ENCODE results near the gene TOP2B. TPM values are rescaled to one million over a fixed set of nuclear protein-coding genes. Genes with fewer than 3 reads are reported as not detected.

The TOP2B gene
- total RNA-seq, 1 experiment from 2014 or later = 55.1 TPM

DNA sequence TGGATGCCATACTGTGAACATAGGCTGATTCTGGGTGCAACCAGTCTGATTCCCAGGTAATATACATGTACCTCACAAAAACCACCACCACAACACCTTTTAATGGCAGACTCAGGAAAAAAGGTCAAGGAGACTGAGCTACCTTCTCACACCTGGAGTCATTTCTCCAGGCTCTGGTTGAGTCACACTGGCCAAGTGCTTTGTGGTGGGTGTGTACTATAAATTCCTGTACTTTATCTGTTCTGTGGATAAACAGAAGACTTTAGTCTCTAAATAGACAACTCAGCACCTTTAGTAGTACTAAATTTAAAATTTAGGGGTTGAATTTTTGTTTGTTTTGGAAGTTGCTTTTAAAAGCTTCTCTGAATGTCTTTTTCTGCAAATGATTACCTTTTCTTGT lies 46.7 kb downstream of the TOP2B start:
- no peak for DNase-seq (ENCODE audit: low read depth)

DNA sequence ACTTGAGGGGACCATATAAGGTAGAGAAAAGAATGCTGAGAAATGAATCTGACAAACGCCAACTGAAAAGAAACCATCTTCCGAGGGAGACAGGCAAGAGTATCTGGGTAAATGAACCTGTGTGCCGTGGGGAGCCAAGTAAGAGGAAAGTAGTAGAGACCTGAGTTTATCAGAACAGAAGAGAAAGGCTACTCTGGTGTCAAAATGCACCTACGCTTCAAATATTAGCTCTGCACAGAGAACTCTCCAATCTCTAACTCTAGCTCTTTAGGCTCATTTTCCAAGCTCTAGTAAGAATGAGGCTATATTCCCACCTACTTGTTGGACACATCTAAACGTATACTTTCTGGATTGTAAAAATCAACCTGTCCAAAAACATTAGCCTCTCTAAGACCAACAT lies 53.5 kb downstream of the TOP2B start:
- DNase-seq (ENCODE audit: low read depth) = no peak

DNA sequence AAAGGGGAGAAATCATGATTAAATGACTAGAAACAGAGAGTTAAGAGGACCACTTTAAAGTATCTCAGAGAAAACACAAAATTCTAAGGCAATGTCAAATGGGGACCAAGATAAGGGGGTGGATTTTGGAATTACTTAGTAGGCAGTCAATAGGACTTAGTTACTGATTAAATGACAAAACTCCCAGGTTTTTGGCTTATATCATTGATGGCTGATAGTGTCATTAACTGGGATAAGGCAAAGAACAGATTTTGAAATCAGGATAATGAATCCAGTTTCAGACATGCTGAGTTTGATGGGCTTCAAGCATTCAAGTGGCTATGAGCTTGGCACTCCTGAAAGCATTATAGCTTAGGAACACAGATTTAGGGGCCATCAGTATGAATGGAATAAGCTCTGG lies 53.9 kb downstream of the TOP2B start:
- DNase-seq (ENCODE audit: low read depth) = no peak

DNA sequence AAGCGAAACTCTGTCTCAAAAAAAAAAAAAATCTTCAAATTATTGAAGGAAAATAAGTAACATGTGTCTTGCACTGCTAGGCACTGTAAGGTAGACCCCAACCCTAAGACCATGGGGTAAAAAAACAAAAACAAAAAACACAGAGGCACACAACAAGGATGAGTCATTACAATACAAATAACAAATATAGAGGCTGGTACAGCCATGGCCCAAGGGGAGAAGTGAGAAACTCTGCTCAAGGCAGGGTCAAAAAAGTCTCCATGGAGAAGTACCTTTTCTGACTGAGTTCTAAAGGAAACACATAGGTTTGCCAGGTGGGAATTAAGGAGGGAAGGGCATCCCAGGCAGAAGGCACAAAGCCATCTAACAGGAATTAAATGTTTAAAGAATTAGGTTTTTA lies 54.5 kb downstream of the TOP2B start:
- DNase-seq (ENCODE audit: low read depth) = no peak

DNA sequence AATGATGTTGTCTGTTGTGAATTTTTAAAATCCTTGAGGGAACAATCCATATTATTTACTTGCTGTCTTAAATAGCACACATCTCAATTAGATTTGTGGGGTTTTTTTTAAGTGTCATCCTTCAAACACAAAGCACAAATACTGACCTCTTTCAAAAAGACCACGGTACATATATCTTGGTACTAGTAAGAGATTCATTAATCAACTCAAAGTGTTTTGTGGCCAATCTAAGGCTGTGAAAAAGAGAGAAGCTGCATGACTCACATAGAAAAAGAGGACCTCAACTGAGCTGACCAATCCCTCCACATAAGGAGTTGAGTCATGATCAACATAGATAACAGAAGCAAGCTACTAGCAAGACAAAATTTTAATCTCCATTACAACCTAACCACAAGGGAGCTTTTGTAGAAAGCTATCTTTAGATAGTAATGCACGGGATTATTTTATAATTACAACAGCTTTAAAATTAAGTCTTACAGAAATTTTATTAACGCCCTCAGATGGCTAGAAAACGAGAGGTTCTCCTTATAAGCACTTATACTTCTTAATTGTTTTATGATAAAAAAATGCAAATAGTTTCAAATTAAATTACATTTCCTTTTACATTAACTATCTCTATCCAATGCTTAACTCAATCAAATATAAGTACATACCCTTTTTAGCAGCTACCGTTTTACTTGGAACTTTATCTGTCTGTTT lies 60.5 kb downstream of the TOP2B start:
- DNase-seq (ENCODE audit: low read depth) = peak; percentile 86

DNA sequence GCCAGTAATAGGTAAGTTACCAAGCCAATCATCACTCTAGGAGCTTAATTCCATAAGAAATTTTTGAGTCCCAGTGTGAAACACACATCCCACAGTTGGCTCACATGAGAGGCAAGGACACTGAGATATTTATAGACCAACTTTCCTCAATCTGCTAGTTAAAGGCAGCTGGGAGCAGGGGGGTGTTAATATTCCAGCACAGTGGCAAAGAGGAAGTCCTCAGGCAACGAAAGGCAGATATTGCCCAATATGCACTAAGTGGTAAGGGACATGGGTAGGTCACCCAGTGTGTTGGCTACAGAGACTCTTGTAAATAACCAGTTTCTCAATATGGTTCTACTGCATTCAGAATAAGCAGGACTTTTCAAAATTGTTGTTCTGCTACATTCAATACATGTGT lies 61.0 kb downstream of the TOP2B start:
- peak; percentile 70 for DNase-seq (ENCODE audit: low read depth)

DNA sequence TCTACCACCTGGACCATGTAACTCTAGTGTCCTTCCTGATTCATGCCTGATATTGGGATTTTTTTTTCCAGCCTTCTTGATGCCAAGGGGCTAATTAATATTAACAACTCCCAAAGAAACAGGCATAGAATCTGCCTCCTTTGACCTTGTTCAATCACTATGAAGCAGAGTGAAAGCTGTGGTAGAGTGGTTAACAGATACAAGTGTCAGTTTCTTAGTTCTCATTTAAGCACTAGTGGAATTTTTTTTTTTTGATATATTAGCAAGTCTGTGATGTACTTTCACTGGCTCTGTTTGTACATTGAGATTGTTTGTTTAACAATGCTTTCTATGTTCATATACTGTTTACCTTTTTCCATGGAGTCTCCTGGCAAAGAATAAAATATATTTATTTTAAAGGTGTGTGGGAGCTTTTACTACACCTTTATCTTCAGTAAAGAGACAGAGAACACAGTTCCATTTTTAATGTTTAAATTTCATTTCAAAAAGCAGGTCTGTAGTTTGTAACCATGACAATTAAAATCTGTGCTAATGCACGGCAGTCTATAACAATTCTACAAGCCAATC lies 67.1 kb downstream of the TOP2B start:
- no peak for DNase-seq (ENCODE audit: low read depth)

DNA sequence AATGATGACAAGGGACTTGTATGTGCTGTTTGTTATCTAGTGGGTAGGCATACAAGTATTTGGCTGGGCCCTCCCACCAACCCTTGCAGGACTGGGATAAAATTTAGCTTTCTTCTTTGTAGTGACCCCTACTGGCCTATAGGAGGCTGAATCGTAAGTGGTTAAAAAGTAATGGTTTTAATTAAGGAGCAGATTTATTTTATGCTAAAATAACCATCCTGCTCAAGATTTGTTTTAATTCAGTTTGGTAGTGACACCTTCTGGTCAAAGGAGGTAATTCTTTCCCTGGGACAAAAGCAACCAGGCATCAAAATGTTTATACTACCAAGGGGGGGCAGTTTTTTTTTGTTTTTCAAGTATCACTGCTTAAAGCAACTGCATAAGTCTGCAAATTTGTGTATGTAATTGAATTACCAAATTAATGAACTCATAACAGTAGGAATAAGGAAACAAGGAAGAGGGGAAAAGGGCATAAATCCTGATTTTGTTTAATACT lies 70.7 kb downstream of the TOP2B start:
- DNase-seq (ENCODE audit: low read depth) = peak; percentile 75

DNA sequence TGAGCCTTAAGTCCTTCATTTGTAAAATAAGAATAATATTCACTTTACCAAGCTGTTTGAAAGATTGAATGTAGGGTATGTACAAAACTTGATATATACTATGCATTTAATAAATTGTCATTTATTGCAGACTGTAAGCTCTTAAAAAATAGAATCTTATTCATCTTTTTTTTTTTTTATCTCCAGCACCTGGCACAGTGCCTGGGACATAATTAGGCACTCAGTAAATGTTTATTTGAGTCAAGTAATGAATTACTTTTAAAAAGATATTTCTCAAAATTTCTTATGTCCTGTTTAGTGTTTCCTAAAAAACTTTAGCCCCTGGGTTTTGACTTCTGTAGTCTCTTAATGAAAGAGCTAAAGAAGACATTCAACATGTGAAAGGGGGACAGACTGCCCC lies 71.7 kb downstream of the TOP2B start:
- no peak for DNase-seq (ENCODE audit: low read depth)

DNA sequence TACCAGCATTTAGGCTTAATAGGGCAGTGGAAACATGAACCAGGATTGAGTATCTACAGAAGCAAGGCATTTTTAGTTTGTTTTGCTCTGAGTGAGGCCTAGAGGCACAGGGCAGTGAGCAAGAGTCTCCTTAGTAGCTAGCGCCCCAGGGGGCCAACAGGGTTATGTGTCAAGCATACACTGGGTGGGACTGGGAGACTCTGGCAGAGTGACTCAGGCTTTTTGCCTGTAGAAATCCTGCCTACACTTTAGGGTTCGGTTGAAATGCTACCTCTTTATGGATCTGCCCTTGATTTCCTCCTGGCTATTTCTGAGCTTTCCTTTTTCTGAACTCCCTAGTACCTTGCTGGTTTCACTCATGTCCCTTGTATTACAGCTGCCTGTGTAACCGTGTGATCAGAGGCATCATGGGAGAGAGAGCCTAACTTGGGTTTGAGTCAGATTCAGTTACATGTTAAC lies 72.2 kb downstream of the TOP2B start:
- peak; percentile 94 for DNase-seq (ENCODE audit: low read depth)

DNA sequence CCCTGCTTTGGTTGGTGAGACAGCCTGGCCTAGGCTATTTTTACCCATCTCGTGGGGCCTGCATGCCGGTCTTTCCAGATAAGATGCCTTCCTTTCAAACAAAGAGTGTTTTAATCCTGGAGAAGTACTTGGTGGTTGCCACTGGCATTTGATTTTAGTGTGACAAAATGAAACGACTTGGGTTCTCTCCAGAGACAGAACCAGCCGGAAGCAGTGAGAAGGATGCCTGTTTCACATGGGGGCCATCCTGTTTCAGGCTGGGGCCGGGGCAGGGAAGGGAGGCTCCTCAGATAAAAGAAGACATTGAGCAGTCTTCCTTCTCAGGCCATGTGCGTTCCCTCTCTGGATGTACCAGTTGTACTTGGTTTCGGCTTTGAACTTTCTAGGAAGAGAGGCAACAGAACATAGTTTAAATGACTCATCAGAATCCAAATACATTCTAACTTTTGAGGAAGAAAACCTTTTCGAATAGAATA lies 74.9 kb downstream of the TOP2B start:
- DNase-seq (ENCODE audit: low read depth) = no peak

DNA sequence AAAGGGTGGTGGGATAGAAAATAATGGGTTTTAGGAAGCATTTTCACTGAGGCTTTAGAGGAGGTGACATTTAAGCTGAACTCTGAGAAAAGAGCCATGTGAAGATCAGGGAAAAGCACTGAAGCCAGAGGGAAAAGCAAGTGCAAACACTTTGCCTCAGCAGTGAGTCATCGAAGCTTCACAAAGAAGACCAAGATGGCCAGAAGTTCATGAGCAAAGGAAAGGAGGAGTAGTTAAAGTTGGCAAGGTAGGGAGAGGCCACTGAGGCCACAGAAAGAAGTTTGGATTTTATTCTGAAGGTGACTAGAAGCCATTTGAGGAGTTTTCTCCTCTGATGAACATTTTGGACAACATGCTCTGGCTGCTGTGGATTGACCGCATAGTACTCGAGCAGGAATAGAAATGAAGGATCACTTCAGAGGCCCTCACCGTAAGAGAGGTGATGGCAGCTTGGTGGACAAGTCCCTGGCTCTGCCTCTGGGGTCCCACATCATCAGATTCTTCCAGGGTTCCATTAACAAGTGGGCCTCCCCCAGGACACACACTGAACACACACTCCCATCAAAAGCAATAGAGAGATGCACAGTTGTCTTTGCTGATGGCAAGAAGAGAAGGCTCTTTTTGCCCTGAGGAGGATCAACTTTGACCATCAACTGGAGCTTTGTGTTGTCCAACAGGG lies 75.5 kb downstream of the TOP2B start:
- peak; percentile 27 for DNase-seq (ENCODE audit: low read depth)

DNA sequence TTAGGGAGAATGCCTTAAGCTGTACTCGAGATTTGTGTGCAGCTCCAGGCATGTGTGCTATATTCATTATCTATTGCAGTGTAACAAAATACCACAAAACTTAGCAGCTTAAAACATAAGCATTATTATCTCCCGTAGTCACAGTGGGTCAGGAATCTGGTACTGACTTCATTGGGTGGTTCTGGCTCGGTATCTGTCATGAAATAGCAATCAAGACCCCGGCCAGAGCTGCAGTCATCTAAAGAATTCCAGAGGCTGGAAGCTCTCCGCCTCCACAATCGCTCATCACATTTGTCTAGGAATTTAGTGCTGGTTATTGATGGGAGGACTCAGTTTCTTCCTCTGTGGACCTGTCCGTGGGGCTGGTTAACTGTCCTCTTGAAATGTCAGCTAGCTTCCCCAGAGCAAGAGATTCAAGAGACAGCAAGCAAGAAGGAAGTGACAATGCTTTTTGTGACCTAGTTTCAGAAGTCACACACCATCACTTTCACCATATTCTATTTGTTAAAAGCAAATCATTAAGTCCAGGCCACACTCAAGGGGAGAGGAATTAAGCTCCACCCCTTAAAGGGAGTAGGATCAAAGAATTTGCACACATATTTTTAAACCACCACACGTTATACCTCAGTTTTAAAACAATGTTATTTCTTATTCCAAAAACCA lies 76.1 kb downstream of the TOP2B start:
- no peak for DNase-seq (ENCODE audit: low read depth)

DNA sequence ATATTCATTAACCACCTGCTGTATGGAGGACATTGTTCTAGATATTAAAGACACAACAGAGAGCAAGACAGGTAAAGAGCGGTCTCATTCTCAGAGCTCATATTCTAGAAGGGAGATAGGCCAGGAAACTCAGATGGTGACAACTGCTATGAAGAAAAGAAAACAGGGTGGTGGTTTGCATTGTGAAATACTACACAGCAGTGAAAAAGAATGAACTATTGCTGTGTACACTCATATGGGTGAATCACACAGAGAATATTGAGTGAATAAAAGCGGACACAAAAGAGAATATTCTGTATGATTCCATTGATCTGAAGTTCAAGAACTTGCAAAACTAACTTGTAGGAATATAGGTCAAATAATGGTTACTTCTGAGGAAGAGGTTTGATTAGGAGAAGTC lies 76.7 kb downstream of the TOP2B start:
- no peak for DNase-seq (ENCODE audit: low read depth)

DNA sequence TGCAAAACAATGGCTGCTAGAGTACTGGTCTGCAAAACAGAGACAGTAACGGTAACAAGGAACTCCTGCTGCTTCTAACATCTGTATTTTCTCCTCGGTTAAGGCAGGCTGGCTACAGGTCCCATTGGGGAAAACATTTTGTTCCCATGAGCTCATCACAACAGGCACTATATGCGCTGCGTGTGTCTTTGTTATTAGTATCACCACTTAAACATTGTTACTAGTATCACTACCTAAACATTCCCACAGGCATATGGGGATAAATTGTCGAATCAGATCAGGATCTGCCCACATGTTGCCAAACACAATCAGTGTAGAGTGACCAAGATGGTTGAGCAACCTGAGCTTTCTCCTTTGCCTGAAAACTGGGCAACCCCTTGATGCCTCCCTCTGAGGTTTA lies 77.2 kb downstream of the TOP2B start:
- no peak for DNase-seq (ENCODE audit: low read depth)

DNA sequence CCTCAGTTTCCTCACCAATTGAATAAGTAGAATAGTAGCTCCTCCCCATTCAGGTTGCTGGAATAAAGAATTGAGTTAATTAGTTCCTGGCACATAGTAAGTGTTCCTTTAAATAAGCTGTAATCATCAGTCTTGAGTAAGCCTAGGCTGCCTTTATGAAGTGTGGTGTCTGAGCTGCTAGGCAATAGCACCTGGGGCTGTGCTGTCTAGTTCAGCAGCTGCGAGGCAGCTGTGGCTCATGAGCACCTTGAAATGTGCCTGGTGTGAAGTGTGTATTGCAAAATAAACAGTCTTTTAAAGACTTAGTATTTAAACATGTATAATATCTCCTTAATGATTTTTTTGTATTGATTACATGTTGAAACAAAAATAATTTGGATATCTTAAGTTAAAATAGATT lies 77.6 kb downstream of the TOP2B start:
- no peak for DNase-seq (ENCODE audit: low read depth)

DNA sequence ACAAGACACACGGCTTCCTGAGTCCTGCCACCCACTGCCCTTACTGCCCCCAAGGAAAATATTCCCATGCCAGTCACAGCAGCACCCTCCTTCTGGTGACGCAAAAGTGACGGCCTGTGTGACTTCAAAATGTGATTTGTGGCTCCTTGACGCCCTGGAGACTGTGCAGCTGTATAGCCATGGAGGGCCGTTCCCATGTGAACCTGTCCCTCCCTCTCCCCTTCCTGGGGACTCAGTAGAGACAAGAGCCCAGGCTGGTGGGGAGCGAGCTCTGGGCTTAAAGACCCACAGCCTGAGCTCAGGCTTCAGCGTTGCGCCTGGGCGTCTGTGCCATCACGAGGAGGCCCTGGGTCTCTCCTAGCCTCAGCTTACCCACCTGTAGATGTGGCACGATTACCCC lies 78.2 kb downstream of the TOP2B start:
- no peak for DNase-seq (ENCODE audit: low read depth)

DNA sequence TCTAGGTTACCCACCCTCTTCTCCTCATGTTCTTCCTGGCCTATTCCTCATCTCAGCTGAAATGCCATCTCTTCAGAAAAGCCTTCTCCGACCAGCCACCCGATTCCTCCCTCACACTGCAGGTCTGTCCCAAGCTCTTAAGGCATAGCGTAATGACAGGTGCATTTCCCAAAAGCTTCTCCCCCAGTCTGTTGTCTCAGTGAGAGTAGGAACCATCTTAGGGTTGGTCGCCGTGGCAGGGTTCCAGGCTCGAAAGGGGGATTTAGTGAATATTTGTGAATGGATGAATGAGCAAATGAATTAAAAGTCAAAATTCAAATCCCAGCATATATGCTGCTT lies 78.6 kb downstream of the TOP2B start:
- DNase-seq (ENCODE audit: low read depth) = no peak

DNA sequence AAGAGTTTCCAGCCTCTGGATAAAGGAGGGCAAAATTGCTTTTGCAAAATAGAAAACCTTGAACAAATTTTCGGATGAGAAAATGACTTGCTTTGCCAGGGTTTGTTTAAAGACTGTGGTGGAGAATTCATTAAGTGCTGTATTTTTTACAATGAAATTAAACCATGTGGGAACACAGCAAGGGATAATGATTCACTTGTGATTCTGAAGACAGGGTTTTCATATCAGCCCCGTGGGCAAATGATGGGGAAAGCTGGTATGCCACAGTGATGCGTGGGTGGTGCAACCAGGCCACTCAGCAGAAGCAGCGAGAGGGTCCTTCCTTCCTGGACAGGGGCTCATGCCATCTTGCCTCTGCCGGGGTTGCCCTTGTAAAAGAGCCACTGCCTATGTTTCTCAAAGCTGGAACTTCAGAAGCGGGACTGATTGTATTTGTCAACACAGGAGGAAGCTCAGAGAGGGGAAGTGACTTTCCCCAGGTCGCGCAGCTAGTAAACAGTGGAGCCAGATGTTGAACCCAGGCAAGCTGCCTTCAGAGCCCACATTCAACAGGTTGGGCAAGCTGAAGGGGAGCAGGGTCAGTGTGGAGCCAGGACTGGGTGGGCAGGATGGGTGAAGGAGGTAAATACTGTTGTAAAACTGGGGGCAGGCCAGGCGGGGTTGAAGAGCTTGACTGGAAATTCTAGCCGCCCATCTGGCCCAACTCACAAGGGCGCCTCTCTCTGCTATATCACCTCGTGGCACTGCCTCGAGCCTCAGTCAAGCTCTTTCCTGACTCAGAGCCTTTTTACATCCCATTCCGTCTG lies 79.1 kb downstream of the TOP2B start:
- peak; percentile 59 for DNase-seq (ENCODE audit: low read depth)

DNA sequence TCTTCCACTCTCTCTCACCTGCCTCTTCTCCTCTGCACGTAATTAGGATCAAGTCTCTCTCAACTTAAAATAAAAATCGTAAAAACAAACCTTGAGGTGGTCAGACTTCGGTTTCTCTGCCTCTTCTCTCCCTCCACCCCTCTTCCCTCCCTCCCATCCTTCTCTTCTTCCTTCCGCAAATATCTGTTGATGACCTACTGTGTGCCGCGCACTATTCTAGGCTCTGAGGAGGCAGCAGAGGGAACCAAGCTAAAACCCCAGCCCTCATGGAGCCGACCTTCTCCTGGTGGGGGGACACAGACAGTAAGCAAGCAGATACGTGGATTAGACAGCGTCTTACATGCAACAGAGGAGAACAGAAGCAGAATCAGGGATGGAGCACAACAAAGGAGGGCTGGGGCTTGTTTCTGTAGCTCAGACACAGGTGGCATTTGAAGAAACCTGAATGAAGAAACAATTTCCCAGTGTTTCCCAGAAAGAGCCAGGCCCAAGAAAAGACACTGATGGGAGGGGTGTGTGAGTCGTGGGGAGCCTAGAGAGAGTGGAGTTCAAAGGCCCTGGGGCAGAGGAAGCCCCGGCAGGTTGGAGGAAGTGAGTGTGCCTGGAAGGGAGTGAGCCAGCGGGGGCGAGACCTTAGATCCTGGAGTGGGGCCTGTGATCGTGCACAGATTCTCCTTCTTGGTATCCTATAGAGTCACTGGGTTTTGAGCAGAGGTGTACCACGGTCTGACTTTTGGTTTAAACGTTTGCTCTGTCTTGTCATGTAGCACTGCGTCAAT lies 80.5 kb downstream of the TOP2B start:
- peak; percentile 20 for DNase-seq (ENCODE audit: low read depth)

DNA sequence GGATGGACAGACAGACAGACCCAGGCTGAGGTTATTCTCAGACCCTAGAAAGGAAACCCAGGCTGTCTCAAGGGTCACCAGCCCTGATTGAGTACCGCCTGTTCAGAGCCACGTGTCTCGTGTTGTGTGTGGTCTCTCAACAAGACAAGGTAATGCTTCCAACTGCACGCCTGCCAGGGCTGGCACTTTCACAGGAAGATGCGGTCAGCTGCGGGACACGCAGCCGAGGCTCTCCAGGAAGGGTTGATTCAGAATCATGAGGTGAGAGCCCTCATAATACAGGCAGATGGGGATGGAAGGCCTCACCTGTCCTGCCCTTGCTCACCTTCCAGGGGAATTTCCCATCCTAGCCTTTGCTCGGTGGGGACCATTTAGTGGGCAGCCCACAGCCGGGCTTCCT lies 81.4 kb downstream of the TOP2B start:
- DNase-seq (ENCODE audit: low read depth) = no peak
